Cardiac muscle cell (in vitro differentiated cells and primary cell): ENCODE data around the gene ARHGEF17. TPM values are rescaled to one million over a fixed set of nuclear protein-coding genes. Genes with fewer than 3 reads are reported as not detected.

Source experiments
- DNase-seq, 2 donors: peaks; one replicate each; pipeline versions ENCODE4 v3.0.0 to v3.0.0-alpha.2; 2010 to 2017; ENCODE audit warnings: low read depth in 1 of 2, low spot score in 1 of 2
- H3K27ac ChIP-seq: fragments of 200-600 bp; sonication (generic); 2 replicates; pipeline ENCODE4 v1.5.1; 2016
- H3K27me3 ChIP-seq: fragments of 200-600 bp; sonication (generic); 2 replicates; pipeline ENCODE4 v1.6.0; 2016; ENCODE audit warnings: control low read depth
- H3K36me3 ChIP-seq: fragments of 200-600 bp; sonication (generic); 2 replicates; pipeline ENCODE4 v1.5.1; 2016; ENCODE audit warnings: control low read depth
- H3K4me1 ChIP-seq: fragments of 200-600 bp; sonication (generic); 2 replicates; pipeline ENCODE4 v1.8.1; 2017; ENCODE audit warnings: low read depth, mild to moderate bottlenecking, mixed run types
- H3K4me3 ChIP-seq: fragments of 200-600 bp; sonication (generic); 2 replicates; pipeline ENCODE4 v1.5.1; 2016; ENCODE audit warnings: mild to moderate bottlenecking
- H3K9me3 ChIP-seq: fragments of 200-600 bp; sonication (generic); 2 replicates; pipeline ENCODE4 v1.5.1; 2017; ENCODE audit warnings: low read depth, mild to moderate bottlenecking, control low read depth
- CTCF ChIP-seq: IDR thresholded peaks from 2 replicates; pipeline ENCODE4 v1.5.1; 2012; ENCODE audit warnings: low read depth, mild to moderate bottlenecking, low read length
- polyA plus RNA-seq: library from polyadenylated mRNA; unstranded; fragments of >200 nt; fragmentation: Nextera tagmentation; extraction: Ambion mirVana; gene quantifications from 2 replicates; pipeline ENCODE4 v1.2.1, GENCODE V29; 2016
- total RNA-seq: library from RNA; depleted of rRNA; stranded (reverse); fragments of >200 nt; gene quantifications from 2 replicates; pipeline ENCODE4 v1.2.3, GENCODE V29; 2016

The ARHGEF17 gene
- total and polyA plus RNA-seq, 2 experiments from 2014 or later: 26.5 to 60.3 TPM

- no peak for TF ChIP-seq CTCF
- H3K36me3 ChIP-seq: peaks cover 53% of the 10 kb centered on the region
- no peak overlapping the region for H3K4me3 ChIP-seq
- no peaks in the 10 kb centered on the region for H3K9me3 ChIP-seq
- H3K4me1 ChIP-seq: no peaks in the 10 kb centered on the region
- no peaks in the 10 kb centered on the region for H3K27me3 ChIP-seq
- no peak overlapping the region for H3K27ac ChIP-seq
- DNase-seq: no peak
Measured at GRCh38 chr11:73363147-73363546, 55.1 kb downstream of the ARHGEF17 start.

GRCh38 chr11:73365352-73366264 lies 57.5 kb downstream of the ARHGEF17 start:
- Histone ChIP-seq H3K9me3 (no peaks in the 10 kb centered on the region), H3K27me3 (no peaks in the 10 kb centered on the region), H3K36me3 (peaks cover 41% of the 10 kb centered on the region), H3K27ac (no peak overlapping the region), H3K4me1 (no peaks in the 10 kb centered on the region), H3K4me3 (no peak overlapping the region)
- TF ChIP-seq CTCF: no peak
- no peak for DNase-seq

GRCh38 chr11:73366265-73366610 lies 58.2 kb downstream of the ARHGEF17 start:
- H3K9me3 ChIP-seq: no peaks in the 10 kb centered on the region
- no peak for TF ChIP-seq CTCF
- H3K36me3 ChIP-seq: peaks cover 35% of the 10 kb centered on the region
- H3K27ac ChIP-seq: no peak overlapping the region
- H3K4me3 ChIP-seq: no peak overlapping the region
- no peaks in the 10 kb centered on the region for H3K4me1 ChIP-seq
- no peak for DNase-seq
- no peaks in the 10 kb centered on the region for H3K27me3 ChIP-seq

- Histone ChIP-seq H3K4me1 (no peaks in the 10 kb centered on the region), H3K9me3 (no peaks in the 10 kb centered on the region), H3K4me3 (no peak overlapping the region), H3K36me3 (peaks cover 32% of the 10 kb centered on the region), H3K27ac (no peak overlapping the region), H3K27me3 (no peaks in the 10 kb centered on the region)
- no peak for TF ChIP-seq CTCF
- no peak for DNase-seq
Measured at GRCh38 chr11:73366953-73367352, 58.9 kb downstream of the ARHGEF17 start.

- Histone ChIP-seq H3K4me3 (no peak overlapping the region), H3K27ac (no peak overlapping the region), H3K9me3 (no peaks in the 10 kb centered on the region), H3K27me3 (no peaks in the 10 kb centered on the region), H3K36me3 (peaks cover 26% of the 10 kb centered on the region), H3K4me1 (no peaks in the 10 kb centered on the region)
- no peak for DNase-seq
- TF ChIP-seq CTCF: no peak
Measured at GRCh38 chr11:73367482-73368024, 59.5 kb downstream of the ARHGEF17 start.
